Frontal cortex (tissue), 4 donors: ENCODE measurements around the gene LBHD1. TPM values are rescaled to one million over a fixed set of nuclear protein-coding genes. Genes with fewer than 3 reads are reported as not detected.
A peak's percentile ranks its signal among the peaks of the same experiment; 100 is the strongest.
"Not testable (repeated sequence)": the region's sequence is repeated elsewhere in the genome, so short reads cannot be mapped to it uniquely, and the experiment has no call there.

Experiments
- DNase-seq, 2 donors: peaks; one replicate each; pipeline ENCODE4 v3.0.0; 2012; ENCODE audit warnings: low spot score in 2 of 2
- FAIRE-seq: peaks from 2 replicates; lab custom pipeline; 2012; peaks lifted over from hg19 to GRCh38; lab: Jason Lieb, UNC
- total RNA-seq: library from RNA; depleted of rRNA; stranded (reverse); fragments of >200 nt; gene quantifications from one replicate; pipeline ENCODE4 v1.2.3, GENCODE V29; 2014
- donor health status: control.
- donor health status: control.
- donor health status: control.

Gene LBHD1
- total RNA-seq, 1 donor from 2014 or later: 3.3 TPM

DNA sequence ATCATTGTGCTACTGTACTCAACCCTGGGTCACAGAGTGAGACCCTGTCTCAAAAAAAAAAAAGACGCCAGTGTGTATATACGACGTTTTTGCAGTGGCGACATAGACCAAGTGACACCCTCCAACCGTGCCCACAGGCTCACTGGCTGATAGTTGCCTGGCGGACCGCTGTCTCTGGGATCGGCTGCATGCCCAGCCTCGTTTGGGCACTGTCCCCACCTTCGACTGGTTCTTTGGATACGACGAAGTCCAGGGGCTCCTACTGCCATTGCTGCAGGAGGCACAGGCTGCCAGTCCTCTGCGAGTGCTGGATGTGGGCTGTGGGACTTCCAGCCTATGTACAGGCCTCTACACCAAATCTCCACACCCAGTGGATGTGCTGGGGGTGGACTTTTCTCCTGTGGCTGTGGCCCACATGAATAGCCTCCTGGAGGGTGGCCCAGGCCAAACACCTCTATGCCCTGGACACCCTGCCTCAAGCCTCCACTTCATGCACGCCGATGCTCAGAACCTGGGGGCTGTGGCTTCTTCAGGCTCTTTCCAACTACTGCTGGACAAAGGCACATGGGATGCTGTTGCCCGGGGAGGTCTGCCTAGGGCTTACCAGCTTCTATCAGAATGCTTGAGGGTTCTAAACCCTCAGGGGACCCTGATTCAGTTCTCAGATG lies 5.7 kb downstream of the LBHD1 start:
- DNase-seq (no peak), FAIRE-seq (no peak)

DNA sequence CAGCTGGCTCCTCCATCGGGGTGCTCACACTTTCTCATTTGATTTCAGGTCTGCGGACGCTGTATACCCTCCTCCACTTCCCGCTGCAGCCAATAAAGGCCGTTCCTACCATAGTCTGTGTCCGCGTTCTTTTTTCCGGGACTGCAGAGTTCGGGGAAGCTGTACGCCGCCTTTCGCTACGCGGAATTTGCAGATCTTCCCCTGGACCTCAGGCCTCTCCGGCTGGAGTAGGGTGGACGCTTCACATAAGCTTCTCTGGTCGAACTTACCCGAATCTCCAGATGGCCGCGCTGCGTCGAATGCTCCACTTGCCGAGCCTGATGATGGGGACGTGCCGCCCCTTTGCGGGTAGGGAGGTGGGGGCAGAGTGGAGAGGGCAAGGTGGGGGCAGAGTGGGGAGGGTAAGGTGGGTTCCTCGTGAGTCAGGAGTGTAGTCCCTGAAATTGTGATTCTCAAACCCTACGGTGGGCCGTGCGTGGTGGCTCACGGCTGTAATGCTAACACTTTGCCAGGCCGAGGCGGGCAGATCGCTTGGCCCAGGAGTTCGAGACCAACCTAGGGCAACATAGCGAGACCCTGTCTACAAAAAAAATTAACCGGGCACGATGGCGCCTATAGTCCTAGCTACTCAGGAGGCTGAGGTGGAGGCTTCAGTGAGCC lies 6.3 kb downstream of the LBHD1 start:
- FAIRE-seq (no peak), DNase-seq (peak in 1 of 2 donors; percentile 60)

DNA sequence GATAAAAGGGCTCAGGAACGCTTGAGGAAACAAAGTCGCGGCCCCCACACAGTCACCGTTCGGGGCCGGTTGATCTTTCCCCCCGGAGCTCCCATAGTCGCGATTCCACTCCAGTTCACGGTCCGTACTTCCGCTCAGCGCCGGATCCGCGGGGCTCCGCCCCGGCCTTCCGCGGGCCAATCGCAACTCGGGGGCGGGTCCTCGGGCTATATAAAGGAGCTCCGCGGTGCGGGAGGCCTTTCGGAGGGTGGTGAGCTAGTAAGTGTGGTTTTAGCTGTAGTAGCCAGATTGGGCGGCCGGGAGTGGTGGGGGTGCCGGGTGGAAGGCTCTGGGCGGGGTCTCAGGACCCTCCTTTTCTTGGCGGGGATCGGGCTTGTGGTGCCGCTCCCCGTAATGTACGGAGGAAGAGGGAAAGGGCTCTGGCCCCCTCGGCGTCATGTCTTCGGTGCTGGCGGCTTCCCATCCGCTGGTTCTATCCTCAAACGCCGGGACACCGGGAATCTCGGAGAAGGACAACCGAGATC lies 6.9 kb downstream of the LBHD1 start, which contains the start of the genes C11orf98 and CSKMT:
Gene C11orf98 (minus strand): TSS at position 136 of the 524 bp plus-strand sequence. CDS start 41 bp downstream, at position 95.
Gene CSKMT (plus strand): TSS at position 238 of the 524 bp plus-strand sequence. CDS start 568 bp downstream, outside the sequence.
- FAIRE-seq (no peak), DNase-seq (peak; percentile 92 to 98)

DNA sequence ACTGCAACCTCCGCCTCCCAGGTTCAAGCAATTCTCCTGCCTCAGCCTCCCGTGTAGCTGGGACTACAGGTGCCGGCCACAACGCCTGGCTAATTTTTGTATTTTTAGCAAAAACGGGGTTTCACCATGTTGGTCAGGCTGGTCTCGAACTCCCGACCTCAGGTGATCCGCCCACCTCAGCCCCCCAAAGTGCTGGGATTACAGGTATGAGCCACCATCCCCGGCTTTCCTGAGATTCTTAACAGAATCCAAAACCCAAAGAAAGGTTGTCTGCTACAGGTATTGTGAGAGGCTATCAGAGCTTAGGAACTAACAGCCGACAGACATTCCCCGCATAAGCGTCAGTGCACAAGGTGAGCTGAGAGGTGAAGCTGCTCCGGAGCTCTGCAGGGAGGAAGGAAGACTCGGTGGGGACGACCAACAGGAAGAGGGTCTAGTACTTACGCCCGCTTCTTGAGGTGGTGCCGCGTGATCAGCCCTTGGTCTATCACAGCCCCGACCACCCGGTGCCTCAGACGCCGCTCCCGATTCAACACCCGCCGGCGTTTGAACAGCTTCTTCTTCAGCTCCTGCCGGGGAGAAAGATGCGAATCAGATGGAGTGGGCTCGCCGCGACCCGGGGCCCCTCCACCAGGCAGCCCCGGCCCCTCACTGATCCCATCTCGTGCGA lies 7.5 kb downstream of the LBHD1 start:
- FAIRE-seq (no peak), DNase-seq (no peak)

DNA sequence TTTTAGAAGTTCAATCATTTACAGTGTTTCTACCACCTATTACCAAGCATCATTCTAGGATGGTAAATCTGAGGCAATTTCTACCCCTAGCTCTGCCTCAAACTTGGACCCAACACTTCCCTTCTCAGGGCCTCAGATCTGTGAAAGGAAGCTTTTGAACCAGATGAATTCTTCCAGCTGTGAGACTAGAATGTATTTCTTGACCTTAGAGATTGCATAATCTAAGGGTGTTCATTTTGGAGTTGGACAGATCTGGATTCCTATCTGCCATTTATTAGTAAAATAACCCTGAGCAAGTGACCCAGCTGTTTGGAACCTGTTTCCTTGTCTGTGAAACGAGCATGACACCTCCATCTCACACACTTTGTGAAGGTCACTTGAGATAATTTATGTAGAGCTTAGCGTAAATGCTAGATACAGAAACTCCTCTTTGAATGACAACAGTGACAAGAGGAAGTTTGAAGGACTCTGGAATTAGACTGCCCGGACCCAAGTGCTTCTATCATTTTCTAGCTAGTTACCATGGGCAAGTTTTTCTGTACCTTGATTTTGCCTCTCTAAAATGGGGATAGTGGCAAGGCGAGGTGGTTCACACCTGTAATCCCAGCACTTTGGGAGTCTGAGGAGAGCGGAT lies 15.2 kb downstream of the LBHD1 start:
- FAIRE-seq: no peak

DNA sequence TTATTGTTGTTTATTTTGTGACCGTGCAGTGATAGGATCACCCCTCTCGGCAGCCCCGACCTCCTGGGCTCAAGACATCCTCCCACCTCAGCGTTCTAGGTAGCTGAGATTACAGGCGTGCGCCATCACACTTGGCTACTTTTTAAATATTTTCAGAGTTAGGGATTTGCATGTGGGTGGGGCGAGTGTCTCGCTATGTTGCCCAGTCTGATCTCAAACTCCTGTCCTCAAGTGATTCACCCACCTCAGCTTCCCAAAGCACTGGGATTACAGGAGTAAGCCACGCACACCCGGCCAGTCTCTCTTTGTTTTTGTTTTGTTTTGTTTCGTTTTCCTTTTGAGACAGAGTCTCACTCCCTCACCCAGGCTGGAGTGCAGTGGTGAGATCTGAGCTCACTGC lies 17.8 kb downstream of the LBHD1 start:
- DNase-seq (no peak), FAIRE-seq (no peak)

More for the DNA sequence above, 15.2 kb downstream of the LBHD1 start:
- no peak for DNase-seq

DNA sequence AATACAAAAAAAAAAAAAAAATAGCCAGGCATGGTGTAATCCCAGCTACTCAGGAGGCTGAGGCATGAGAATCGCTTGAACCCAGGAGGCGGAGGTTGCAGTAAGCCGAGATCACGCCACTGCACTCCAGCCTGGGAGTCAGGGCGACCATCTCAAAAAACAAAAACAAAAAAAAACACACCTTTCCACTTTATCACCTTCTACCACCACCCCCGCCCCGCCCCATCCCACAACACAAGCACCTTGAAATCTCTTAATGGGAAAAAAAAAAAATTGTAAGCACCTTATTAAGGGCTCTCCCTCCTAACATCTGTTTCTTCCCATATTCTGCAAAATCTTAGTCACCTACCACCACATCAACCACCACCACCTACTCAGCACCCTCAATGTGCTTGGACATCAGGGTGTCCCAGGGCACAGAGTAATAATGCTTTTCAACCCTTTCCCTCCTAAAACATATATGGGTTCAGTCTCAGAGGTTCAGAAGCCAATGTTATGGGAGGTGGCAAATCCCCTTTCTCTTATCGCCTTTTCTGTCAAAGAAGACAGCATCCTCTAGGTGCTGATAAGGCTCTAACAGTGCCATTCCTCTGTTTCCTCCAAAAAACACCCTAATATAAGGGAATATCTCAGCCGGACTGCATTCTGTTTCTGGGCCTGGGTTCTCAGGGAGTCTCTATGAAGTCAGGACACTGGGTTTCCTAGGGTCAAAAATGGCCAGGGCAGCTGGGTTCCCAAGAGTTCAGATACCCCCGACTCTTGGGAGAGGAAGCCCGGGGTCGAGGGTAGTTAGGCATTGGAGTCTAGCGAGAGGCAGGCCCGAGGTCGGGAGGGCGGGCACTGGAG lies 19.7 kb downstream of the LBHD1 start:
- no peak for DNase-seq
- FAIRE-seq: no peak

DNA sequence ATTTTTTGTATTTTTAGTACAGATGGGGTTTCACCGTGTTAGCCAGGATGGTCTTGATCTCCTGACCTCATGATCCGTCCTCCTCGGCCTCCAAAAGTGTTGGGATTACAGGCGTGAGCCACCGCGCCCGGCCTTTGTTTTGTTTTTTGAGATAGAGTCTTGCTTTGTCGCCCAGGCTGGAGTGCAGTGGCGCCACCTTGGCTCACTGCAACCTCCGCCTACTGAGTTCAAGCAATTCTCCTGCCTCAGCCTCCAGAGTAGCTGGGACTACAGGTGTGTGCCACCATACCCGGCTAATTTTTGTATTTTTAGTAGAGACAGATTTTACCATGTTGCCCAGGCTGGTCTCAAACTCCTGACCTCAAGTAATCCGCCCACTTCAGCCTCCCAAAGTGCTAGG lies 21.8 kb downstream of the LBHD1 start:
- not testable (repeated sequence) for FAIRE-seq

DNA sequence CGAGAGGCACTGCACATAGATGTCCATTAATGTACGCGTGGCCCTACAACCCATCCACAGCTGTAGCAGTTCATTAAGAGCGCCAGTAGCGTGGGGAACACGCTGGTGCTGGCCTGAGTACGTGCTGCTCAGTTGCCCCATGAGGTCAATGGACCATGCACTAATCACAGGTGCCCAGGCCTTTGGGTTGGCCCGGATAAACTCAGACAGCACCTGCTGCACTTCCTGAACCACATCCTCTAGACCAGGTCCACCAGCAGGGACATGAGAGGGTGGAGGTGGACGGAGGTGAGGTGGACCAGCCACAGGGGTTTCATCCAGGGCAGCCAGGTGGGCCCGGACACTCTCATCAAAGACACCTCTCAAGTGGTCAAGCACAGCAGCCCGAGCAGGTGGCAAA lies 22.6 kb downstream of the LBHD1 start:
- no peak for DNase-seq

More for the DNA sequence above, 21.8 kb downstream of the LBHD1 start:
- DNase-seq: not testable (repeated sequence)

DNA sequence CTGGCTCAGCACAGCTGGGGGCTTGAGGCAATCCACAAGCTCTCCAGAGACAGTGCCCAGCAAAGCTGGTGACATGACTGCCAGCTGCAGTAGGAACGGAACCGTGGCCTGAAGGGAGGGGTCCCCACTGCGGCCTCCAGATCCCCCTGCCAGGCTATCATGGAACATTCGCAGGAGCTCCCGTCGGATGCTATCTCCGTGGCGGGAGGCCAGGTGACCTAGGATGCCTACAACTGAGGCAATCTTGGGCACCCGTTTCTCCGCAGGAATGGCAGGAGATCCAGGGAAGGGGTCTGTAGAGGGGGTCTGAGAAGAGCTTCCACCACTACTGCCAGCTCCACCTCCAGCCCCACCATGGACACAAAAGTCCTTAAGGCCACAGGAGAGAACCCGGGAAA lies 23.1 kb downstream of the LBHD1 start:
- FAIRE-seq: no peak
- no peak for DNase-seq

More for the DNA sequence above, 22.6 kb downstream of the LBHD1 start:
- FAIRE-seq: no peak

DNA sequence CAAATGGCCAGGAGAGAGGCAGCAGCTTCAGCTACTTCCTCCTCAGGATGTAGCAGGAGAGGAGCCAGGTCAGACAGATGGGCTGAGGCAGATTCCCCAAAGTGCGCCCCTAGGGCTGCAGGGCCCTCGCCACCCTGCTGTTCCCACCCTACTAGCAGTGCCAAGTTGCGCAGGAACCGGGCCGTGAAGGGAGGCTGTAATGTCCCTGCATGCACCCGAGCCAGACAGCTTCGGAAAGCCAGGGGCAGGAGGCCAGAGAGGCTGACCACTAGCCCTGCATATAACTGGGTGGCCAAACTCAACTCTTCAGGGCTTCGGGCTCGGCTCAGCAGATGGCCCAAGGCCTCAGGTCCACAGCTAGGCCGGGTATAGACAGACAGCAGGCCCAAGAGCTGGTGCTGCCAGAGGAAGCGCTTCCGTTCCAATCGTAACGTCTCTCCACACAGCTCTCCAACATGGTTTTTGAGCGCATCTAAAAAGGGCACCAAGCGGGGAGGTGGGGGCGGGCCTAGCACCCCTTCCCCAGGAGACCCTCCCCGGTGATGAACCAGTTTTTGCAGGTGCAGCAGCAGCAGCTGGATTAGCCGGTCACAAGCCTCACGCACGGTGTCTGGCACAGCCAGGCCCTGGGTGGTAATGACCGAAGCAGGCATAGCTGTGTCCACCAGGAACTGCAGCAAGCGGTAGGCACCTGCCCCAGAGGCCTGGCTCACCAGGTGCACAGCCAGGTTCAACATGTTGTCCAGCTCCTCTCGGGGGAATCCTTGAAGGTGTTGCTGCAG lies 23.7 kb downstream of the LBHD1 start:
- DNase-seq (no peak), FAIRE-seq (no peak)

DNA sequence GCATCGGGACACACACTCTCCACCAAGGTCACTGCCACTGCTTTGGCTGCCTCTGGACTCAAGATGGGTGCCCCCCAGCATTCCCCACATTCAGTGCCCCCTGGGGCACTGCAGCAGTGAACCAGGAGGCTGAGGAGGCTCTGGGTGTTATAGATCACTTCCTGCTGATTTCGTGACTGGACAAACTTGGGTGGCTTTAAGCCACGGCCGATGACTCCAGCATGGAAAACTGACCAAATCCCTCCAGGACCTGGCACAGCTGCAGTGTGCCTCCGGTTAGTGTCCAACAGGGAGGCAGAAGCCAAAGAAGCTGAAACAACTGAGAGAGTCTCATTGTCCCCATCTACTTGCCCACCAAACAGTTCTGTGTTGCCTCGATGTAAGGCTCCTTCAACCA lies 24.5 kb downstream of the LBHD1 start:
- no peak for DNase-seq
- no peak for FAIRE-seq

DNA sequence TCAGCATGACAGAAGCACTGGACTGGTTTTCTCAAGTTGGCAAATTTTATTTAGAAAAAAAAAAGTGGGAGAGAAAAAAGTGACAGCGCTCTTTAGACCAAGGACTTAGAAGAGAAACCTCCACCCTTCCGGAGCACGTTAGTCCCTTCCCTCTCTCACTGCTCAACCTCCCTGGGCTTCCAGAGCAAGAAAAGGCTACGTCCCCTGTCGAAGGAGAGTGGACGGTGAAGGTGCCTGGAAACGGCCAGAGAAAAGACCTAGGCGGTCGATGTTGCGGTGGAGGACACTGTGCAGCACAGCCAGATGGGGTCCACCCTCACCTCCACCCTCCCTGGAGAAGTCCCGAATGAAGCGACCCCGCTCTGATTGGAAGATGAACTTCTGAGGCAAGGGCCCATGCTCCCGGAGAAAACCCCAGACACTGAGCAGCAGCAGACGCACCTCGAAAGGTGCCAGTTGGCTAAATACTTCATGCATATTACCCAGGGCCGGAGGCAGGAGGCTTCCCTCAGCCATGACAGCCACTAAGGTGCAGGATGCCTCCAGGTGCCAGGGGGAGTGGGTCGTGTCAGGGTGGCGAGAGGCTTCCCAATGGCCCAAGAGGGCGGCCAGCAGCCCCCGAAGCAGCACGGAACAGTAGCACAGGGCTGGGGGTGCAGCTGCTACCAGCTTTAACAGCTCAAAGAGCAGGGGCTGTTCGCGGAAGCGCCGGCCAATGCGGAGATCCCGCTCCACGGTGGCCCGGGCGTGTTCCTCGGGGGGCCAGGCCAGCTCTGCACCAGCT lies 25.1 kb downstream of the LBHD1 start:
- FAIRE-seq (no peak), DNase-seq (no peak)

DNA sequence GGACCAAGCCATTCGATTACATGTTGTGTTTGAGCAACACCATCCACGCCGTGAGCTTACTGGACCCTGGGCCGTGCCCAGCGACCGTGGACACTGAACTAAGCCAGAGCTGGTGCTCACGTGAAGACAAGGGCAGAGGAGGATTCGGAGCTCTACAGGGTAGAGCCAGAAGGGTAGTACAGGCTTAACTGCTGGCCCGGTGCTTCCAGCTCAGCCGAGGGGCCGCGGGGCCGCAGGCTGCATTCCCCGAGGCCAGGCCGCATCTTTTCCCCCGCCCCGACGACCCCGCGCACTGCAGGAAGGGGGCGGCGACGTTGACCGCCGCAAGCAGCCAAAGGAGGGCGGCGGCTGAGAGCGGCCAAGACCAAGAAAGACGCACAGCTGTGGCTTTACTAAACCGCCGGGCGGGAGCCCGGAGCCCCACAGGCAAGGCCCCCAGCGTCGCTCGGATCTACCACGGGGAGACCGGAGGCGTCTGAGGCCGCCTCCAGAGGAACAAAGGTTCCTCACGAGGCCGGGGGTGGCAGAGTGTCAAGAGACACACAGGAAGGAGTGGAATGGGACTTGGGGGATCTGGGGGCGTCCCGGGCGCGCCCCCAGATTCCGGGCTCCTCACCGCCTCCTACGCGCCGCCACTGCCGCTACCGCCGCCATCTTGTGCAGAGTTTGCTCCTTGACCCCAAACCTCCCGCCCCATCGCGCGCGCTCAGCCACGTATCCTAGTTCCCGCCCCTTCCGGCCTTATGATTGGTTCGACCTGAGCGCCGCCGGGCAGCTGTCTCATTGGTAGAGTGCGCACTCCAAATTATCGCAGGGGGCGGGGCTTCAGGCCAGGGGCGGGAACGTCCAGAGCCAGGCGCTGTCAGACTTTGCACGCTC lies 25.9 kb downstream of the LBHD1 start, which contains the start of gene GANAB:
Gene GANAB (minus strand): TSS at position 668 of the 879 bp plus-strand sequence. CDS start 14 bp downstream, at position 654.
- peak; percentile 55 for FAIRE-seq
- peak; percentile 99 to 100 for DNase-seq

DNA sequence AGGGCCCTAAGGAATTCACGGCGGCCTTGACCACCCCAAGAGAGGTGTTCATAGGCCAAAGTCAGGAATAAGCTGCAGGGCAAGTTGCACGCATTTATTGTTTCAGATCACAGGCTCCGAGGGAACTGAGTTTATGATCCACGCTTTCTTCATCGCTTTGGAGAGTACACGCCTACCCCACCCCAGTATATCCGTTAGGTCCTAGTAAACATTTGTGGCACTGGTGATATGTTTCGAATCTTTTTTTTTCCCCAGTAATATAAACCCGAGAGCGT lies 26.5 kb downstream of the LBHD1 start:
- no peak for FAIRE-seq
- no peak for DNase-seq

DNA sequence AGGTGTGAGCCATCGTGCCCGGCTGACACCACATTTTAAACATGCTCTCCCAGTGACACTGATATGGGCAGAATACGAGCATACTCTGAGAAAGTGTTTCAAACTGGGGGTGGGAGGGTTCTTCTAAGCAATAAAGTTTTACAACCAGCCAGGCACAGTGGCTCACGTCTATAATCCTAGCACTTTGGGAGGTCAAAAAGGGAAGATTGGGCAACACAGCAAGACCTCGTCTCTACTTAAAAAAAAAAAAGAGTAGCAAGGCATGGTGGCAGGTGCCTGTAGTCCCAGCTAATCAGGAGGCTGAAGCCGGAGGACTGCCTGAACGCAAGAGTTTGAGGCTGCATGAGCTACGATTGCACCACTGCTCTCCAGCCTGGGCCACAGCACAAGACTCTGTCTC lies 27.8 kb downstream of the LBHD1 start:
- DNase-seq (no peak), FAIRE-seq (no peak)

DNA sequence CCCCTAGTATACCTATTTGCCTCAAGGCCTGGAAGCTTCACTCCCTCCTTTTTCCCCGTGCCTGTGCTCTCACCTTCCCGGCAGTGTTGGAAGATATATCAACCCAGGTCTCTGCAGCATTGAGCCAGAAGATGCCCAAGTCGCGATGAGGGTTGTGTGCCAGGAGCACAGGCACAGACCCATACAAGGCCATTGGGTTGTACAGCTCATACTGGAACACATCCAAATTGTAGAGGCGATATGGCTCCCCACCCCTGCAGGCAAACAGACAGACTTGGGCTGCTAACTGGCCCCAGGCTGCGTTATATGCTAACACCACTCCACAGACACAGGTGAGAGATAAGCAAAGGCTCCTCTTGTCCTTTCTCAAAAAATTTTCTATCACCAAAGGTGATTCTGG lies 39.6 kb downstream of the LBHD1 start:
- no peak for DNase-seq
- no peak for FAIRE-seq
